GM19455 (cell line): ENCODE results near the gene CGB7.
"Not testable (repeated sequence)": the region's sequence is repeated elsewhere in the genome, so short reads cannot be mapped to it uniquely, and the experiment has no call there.

Source experiments
- ATAC-seq: cut with Tn5 transposase; IDR thresholded peaks from one replicate; pipeline ENCODE4 v1.9.1; 2021; ENCODE audit not compliant: unreplicated experiment

The CGB7 gene

DNA sequence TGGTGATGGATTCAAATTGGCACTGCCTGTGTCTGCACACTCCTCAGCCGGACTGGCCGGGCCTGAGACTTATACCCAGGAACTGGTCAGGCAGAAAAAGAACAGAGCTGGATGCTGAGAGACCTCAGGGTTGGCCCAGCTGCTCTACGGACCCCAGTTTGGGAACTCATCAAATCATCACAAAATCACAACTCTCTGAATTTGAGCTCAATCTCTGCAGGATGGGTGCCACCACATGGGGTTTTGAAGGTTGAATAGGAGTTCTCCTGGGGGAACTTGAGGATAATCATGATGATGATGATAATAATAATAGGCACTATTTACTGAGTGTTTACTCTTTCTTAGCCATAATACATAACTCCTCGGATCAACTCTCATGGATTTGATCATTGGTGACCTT is 14.9 kb downstream of the CGB7 start:
- not testable (repeated sequence) for ATAC-seq

DNA sequence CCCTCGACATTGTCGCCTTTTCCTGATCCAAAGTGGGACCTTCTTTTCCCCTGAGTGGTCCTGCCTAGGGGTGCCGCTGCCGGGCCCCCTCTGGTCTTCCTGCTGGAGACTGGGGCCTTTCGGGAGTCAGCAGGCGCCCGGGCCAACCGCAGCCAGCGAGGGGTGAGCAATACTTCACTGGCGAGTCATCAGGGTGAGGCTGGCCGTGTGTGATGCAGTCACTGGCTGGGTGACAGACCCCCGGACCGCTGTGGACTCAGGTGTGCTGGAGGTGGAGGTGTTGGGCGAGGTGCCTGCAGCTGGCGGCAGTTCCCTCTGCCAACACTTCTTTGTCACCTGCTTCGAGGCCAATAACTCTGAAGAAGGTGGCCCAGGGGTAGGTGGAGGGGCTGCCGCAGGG is 15.4 kb downstream of the CGB7 start:
- no peak for ATAC-seq

DNA sequence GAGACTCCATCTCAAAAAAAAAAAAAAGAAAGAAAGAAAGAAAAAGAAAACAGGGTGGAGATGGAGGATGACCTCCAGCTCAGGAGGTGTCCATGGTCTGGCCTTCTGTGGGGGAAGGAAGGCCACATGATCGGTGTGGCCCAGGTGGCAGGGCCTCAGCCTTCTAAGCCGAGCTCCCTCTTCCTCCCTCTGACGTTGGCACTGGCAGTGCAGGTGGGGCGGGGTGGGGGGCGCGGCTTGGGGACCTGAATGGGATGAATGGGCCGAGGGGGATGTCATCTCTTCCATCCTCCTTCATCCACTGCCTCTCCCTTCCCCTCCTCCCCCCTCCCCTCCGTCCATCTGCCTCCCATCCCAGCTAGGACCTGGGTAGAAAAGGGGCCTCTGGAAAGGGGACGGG is 17.8 kb downstream of the CGB7 start:
- ATAC-seq = not testable (repeated sequence)

DNA sequence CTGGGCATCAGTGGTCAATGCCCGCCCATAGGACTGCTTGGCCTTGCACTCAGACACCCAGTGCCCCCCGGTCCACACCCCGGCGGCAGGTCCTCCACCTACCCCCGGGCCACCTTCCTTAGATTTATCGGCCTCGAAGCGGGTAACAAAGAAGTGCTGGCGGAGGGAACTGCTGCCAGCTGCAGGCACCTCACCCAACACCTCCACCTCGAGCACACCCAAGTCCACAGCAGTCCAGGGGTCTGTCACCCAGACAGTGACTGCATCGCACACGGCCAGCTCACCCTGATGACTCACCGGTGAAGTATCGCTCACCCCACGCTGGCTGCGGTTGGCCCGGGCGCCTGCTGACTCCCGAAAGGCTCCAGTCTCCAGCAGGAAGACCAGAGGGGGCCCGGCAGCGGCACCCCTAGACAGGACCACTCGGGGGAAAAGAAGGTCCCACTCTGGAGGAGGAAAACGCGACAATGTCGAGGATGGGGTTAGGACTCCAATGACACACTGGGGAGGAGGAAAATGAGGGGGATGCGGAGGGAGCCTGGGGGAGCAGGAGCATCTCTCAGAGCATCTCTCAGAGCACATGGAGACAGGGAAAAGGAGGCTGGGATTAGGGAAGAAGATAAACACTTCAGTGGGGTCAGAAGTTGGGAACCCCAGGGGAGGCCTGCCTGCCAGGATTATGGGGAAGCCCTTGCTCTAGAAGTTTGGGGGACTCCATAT is 18.8 kb downstream of the CGB7 start:
- ATAC-seq = not testable (repeated sequence)

DNA sequence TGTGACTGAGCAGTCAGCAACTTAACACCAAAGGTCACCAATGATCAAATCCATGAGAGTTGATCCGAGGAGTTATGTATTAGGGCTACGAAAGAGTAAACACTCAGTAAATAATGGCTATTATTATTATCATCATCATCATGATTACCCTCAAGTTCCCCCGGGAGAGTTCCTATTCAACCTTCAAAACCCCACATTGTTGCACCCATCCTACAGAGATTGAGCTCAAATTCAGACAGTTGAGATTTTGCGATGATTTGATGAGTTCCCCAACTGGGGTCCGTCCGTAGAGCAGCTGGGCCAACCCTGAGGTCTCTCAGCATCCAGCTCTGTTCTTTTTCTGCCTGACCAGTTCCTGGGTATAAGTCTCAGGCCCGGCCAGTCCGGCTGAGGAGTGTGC is 19.4 kb downstream of the CGB7 start:
- not testable (repeated sequence) for ATAC-seq

DNA sequence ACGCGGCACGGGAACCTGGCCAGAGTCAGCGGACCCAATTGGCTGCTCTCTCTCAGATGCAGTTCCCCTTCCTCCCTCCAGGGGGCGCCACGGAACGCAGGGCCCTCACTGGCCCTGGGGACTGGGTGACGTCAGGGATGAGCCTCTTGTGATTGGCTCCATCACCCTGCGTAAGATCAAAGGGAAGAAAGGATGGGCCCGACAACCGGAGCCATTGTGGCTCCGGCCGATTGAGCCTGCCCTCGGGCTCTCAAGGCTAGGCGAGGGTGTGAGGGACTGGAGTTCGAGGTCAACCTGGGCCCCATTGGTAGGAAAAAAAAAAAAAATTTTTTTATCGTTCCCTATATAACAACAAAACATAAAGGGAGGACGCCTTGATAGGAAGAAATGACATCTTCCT is 20.7 kb downstream of the CGB7 start, which contains the start of gene CGB1:
TSS of gene CGB1 (minus strand) at position 81 of the 400 bp plus-strand sequence. CDS start 184 bp downstream, outside the sequence.
- not testable (repeated sequence) for ATAC-seq

DNA sequence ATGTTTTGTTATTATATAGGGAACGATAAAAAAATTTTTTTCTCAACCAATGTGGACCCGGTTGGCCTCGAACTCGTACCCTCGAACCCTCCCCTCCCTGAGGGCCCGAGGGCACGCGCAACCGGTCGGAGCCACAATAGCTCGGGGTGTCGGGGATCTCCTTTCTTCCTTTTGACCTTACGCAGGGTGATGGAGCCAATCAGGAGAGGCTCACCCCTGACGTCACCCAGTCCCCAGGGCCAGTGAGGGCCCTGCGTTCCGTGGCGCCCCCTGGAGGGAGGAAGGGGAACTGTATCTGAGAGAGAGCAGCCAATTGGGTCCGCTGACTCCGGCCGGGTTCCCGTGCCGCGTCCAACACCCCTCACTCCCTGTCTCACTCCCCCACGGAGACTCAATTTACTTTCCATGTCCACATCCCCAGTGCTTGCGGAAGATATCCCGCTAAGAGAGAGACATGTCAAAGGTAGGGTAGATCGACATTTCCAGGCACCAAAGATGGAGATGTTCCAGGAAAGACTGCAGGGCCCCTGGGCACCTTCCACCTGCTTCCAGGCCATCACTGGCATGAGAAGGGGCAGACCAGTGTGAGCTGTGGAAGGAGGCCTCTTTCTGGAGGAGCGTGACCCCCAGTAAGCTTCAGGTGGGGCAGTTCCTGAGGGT is 25.8 kb downstream of the CGB7 start, which contains the start of gene CGB2:
TSS of gene CGB2 (plus strand) at position 249 of the 660 bp plus-strand sequence. CDS start at position 455, 206 bp downstream.
- ATAC-seq = not testable (repeated sequence)

DNA sequence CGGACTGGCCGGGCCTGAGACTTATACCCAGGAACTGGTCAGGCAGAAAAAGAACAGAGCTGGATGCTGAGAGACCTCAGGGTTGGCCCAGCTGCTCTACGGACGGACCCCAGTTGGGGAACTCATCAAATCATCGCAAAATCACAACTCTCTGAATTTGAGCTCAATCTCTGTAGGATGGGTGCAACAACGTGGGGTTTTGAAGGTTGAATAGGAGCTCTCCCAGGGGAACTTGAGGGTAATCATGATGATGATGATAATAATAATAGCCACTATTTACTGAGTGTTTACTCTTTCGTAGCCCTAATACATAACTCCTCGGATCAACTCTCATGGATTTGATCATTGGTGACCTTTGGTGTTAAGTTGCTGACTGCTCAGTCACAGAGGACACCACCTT is 27.2 kb downstream of the CGB7 start:
- not testable (repeated sequence) for ATAC-seq

DNA sequence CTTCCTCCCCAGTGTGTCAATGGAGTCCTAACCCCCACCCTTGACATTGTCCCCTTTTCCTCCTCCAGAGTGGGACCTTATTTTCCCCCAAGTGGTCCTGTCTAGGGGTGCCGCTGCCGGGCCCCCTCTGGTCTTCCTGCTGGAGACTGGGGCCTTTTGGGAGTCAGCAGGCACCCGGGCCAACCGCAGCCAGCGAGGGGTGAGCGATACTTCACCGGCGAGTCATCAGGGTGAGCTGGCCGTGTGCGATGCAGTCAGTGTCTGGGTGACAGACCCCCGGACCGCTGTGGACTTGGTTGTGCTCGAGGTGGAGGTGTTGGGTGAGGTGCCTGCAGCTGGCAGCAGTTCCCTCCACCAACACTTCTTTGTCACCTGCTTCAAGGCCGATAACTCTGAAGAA is 27.8 kb downstream of the CGB7 start:
- ATAC-seq = not testable (repeated sequence)

DNA sequence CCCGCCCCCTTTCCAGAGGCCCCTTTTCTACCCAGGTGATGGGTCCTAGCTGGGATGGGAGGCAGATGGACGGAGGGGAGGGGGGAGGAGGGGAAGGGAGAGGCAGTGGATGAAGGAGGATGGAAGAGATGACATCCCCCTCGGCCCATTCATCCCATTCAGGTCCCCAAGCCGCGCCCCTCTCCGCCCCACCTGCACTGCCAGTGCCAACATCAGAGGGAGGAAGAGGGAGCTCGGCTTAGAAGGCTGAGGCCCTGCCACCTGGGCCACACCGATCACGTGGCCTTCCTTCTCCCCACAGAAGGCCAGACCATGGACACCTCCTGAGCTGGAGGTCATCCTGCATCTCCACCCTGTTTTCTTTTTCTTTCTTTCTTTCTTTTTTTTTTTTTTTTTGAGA is 28.9 kb downstream of the CGB7 start:
- not testable (repeated sequence) for ATAC-seq

DNA sequence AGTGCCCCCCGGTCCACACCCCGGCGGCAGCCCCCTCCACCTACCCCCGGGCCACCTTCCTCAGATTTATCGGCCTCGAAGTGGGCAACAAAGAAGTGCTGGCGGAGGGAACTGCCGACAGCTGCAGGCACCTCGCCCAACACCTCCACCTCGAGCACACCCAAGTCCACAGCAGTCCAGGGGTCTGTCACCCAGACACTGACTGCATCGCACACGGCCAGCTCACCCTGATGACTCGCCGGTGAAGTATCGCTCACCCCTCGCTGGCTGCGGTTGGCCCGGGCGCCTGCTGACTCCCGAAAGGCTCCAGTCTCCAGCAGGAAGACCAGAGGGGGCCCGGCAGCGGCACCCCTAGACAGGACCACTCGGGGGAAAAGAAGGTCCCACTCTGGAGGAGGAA is 31.9 kb downstream of the CGB7 start:
- not testable (repeated sequence) for ATAC-seq

DNA sequence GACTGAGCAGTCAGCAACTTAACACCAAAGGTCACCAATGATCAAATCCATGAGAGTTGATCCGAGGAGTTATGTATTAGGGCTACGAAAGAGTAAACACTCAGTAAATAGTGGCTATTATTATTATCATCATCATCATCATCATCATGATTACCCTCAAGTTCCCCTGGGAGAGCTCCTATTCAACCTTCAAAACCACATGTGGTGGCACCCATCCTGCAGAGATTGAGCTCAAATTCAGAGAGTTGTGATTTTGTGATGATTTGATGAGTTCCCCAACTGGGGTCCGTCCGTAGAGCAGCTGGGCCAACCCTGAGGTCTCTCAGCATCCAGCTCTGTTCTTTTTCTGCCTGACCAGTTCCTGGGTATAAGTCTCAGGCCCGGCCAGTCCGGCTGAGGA is 32.5 kb downstream of the CGB7 start:
- not testable (repeated sequence) for ATAC-seq

DNA sequence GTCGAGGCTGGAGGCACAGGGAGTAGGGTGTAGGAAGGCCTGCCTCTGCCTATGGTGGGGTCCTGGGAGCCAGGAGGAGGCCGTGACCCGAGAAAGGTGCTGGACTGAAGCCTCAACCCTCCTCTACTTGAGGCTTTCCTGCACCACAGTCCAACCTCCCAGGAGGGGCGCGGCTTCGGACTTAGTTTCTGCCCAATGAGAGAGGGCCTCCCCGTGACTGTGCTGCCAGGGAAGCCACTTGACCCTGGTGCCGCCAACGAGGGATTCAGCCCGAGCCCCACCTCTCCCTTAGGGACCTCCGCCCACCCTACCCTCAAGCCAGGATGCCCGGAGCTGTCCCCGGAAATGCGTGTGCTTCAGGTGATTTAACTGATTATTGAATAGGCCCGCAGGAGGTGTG is 33.3 kb downstream of the CGB7 start, which contains the start of gene CGB3:
TSS of gene CGB3 (minus strand) at position 101 of the 400 bp plus-strand sequence. CDS start 362 bp downstream, outside the sequence.
- ATAC-seq = not testable (repeated sequence)

DNA sequence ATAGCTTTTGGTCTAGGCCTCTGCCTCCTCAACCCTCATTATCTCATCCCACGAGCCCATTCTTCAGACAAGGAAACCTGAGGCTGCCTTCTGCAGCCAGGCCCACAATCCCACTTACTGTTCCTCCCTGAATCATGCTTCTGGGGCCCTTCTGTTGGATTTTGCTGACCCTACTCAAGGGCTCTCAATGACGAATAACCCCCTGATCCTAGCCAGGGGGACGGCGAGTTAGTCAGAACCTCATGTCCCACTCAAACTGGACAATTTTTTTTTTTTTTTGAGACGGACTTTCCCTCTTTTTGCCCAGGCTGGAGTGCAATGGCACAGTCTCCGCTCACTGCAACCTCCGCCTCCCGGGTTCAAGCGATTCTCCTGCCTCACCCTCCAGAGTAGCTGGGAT is 35.4 kb downstream of the CGB7 start:
- no peak for ATAC-seq

DNA sequence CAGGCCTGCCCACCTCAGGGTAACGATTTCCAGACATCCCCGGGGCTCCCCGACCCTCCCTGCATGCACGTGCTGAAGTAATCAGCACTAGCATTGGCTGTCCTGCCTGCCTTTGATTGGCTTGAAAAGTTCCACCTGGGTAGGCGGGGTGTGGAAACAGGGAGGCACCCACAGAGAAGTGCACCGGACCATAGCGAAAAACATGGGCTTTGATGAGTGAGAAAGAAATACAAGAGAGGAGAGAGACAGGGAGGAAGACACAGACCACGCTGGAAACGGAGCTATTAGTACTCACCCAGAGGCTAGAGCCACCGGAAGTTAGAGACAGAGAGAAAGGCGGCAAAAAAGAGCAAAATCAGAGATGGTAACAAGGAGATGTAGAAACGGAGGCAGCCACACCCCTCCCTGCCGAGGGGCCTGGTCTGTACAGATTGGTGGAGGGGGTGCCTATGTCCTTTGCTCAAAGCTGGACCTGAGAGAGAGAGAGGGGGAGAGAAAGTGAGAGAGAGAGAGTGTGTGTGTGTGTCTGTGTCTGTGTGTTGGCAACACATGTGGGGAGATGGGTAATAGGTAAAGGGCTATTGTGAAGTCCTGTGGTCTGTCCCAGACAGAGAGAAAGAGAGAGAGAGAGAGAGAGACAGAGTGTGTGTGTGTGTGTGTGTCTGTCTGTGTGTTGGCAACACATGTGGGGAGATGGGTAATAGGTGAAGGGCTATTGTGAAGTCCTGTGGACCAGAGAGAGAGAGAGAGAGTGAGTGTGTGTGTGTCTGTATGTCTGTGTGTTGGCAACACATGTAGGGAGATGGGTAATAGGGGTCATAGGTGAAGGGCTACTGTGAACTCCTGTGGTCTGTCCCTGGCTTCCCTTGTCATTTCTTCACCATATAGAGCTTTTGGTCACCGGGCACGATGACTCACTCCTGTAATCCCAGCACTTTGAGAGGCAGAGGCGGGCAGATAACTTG is 36.3 kb downstream of the CGB7 start:
- no peak for ATAC-seq

DNA sequence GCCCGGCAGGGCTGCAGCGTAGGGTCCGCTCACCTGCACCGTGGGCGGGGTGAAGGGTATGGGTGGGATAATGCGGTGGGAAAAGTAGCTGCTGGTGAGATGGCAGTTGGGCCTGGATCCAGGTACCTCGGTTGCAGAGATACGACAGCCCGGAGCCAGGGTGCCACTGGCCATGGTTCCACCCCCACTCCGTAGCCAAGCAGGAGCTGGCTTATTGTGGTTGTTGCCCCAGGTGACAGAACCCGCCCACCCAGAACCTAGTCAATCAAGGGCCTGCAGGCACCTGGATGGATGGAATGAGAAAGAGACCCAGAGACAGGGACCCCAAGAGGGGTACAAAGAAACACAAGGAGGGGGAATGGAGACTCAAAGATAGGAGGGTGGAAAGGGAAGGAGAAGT is 37.2 kb downstream of the CGB7 start:
- ATAC-seq = no peak

DNA sequence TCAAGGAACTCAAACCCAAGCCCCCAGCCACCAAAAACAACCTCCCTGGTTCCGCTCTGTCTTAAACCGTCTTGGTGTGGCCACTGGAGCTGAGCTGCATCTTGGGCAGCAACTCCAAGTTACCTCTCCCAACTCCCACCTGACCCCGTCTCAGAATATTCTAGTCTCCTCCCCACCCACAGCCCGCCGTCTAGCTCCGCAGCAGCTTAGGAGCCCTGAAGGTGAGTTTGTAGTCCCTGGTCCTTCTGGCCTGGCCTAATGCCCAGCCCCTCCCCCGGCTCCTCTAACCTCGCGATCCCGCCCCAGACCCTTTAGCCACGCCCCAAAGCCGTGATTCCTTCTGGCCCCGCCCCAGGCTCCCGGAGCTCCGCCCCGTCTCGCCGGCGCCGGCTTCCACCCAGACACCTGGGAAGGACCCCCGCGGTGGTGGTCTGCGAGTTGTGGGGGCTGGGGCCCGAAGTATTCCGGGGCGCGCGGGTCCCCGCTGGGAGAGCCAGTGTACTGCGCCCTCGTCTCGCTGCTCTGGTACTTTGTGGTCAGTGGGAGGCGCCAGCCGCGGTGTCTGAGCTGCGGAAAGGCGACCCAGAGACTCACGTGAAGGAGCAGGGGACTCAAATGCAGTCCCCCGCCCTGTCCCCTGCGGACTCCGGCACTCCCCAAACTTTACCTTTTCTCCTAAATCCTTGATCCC is 38.2 kb downstream of the CGB7 start:
- no peak for ATAC-seq

DNA sequence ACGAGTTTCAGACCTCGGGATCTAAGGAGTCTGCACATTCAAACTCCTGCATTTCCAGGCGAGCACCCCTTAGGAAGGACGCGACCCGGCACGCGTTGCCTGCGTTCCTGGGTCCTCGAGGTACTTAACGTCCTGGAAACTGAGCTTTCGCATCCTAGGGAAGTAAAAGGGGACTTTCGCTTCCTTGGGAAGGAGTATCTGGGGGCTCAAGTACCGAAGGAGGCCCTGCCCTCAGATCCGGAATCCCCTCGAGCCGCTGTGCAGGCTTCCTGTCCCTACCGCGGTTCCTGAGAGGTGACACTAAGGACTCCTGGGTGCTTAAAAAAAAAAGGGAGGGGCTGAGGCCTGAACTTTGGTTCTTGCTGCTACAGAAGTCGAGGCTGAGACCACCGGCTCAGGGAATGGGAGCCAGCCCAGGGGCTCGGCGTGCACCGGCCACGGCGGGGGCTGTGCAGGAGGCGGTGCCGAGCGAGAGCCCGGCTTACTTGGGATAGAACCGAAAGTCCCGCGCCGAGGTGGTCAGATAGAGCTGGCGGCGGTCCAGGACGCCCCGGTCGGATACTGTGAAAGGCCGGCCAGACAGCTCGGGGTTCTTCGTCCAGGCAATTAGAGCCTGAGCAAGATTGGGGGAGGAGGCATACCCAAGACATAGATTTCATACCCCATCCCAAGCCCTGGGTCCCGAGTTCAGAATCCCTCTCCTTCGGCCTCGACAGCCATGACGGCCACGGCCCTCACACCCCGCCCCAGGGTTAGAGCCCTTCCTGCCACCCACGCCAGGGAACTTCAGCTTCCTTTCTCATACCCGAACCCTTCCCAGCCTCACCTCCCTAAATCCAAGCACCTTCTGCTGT is 38.9 kb downstream of the CGB7 start:
- not testable (repeated sequence) for ATAC-seq

DNA sequence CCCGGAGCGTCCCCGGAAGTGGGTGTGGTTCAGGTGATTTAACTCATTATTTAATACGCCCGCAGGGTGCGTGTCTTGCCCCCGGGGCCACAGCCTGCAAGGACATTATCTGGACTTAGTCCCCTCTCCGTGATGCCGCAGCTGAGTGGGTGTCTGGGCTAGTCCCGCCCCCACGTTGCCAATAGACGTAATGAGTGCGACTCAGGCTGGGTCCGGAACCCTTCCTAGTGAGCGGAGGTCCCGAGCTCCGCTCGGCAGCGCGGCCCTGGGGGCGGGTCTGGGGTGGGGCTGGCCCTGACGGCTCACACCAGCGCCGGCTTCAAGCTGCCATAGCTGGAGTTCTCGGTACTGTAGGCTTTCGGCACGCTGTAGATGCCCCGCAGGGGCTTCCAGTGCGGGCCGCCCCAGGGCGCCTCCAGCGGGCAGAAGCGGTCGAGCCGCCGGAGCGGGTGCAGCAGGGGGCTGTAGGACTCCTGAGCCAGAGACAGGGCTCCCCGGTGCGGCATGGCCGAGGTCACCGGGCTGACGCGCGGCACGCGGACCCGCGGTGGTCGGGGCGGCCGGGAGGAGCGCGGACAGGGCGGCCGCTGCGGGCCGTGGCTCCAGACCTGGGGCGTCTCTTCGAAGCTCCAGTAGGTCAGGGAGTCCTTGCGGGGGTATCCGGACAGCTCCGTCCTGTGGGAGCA is 39.7 kb downstream of the CGB7 start:
- ATAC-seq = no peak
